Activated T-cell treated with anti-CD3 and anti-CD28 coated beads for 4 hours (primary cell): Measurements from ENCODE around the gene SPRY1.

ENCODE experiments used
- DNase-seq: peaks from one replicate; pipeline ENCODE4 v3.0.0-alpha.2; 2020

Gene SPRY1

GRCh38 chr4:123446865-123447474 is 50.4 kb downstream of the SPRY1 start:
- no peak for DNase-seq

- DNase-seq, result no peak
These were observed 52.8 kb downstream of the SPRY1 start for GRCh38 chr4:123449362-123449761.

- no peak for DNase-seq
These were observed 53.2 kb downstream of the SPRY1 start for GRCh38 chr4:123449780-123450179.

- no peak for DNase-seq
These were observed 53.8 kb downstream of the SPRY1 start for GRCh38 chr4:123450393-123450792.

GRCh38 chr4:123452616-123453015 is 56.0 kb downstream of the SPRY1 start:
- DNase-seq, result no peak

- DNase-seq, result no peak
These were observed 56.6 kb downstream of the SPRY1 start for GRCh38 chr4:123453061-123453680.
